Esophagus muscularis mucosa (tissue), 4 donors: ENCODE results near the gene MTA2. TPM values are rescaled to one million over a fixed set of nuclear protein-coding genes. Genes with fewer than 3 reads are reported as not detected.
"Not testable (repeated sequence)": the region's sequence is repeated elsewhere in the genome, so short reads cannot be mapped to it uniquely, and the experiment has no call there.

ENCODE experiments used
- DNase-seq: peaks from one replicate; pipeline ENCODE4 v3.0.0-alpha.2; 2017; ENCODE audit errors: extremely low spot score
- H3K27ac ChIP-seq, 4 donors: fragments of 200-600 bp; sonication (generic); replicated peaks in 1 of 4; 1 replicate in 3 of 4; 2 replicates in 1 of 4; pipeline ENCODE4 v1.5.1; 2016 to 2019; ENCODE audit warnings: mild to moderate bottlenecking in 1 of 4
- H3K27me3 ChIP-seq, 4 donors: fragments of 200-600 bp; sonication (generic); one replicate each; pipeline versions ENCODE4 v1.5.1 to v1.6.0; 2016 to 2019
- H3K36me3 ChIP-seq, 4 donors: fragments of 200-600 bp; sonication (generic); one replicate each; pipeline ENCODE4 v1.5.1; 2016 to 2019
- H3K4me1 ChIP-seq, 4 donors: fragments of 200-600 bp; sonication (generic); one replicate each; pipeline ENCODE4 v1.5.1; 2016 to 2019
- H3K4me3 ChIP-seq, 4 donors: fragments of 200-600 bp; sonication (generic); 1 replicate in 2 of 4; 2 replicates in 2 of 4; pipeline ENCODE4 v1.5.1; 2016 to 2019; ENCODE audit warnings: mild to moderate bottlenecking in 4 of 4, moderate library complexity in 1 of 4
- H3K9me3 ChIP-seq, 4 donors: fragments of 200-600 bp; sonication (generic); 1 replicate in 3 of 4; 2 replicates in 1 of 4; pipeline ENCODE4 v1.5.1; 2016 to 2019
- EP300 ChIP-seq: sonication (generic); formaldehyde crosslinking; IDR thresholded peaks from one replicate; pipeline ENCODE4 v1.6.1; 2017; ENCODE audit warnings: antibody characterized with exemption
- POLR2A ChIP-seq: fragments of 450-650 bp; IDR thresholded peaks from one replicate; pipeline ENCODE4 v1.6.1; 2017; ENCODE audit warnings: antibody characterized with exemption, moderate library complexity, mild to moderate bottlenecking, low read depth
- POLR2AphosphoS5 ChIP-seq, 2 donors: sonication (generic); formaldehyde crosslinking; IDR thresholded peaks; one replicate each; pipeline ENCODE4 v1.6.1; 2017; ENCODE audit warnings: antibody characterized with exemption in 2 of 2
- WGBS: methylation state at CpG from one replicate; pipeline ENCODE4 v1.1.5; 2018; 5-methylcytosine and 5-hydroxymethylcytosine counted together
- intact Hi-C: fragments of 100-400 bp; cut with DNase I; formaldehyde crosslinking; loops from one replicate; pipeline ENCODE4 v1.15.1; 2023
- total RNA-seq, 4 donors: library from RNA; depleted of rRNA; stranded (reverse); fragments of >200 nt; gene quantifications; one replicate each; pipeline versions ENCODE4 v1.1.0 to v1.2.1, GENCODE V29; 2016
- TF ChIP-seq, protein P1 (sequence below), 3 experiments: fragments of 200-600 bp in 2 of 3; fragments of 450-650 bp in 1 of 3; sonication (generic) in 2 of 3; IDR thresholded peaks; one replicate each; pipeline ENCODE4 v1.5.1; 2017 to 2019; ENCODE audit warnings: antibody characterized with exemption in 3 of 3, mild to moderate bottlenecking in 2 of 3, moderate library complexity in 1 of 3

Gene MTA2
- total RNA-seq: 10 to 100 TPM; 60.2 to 91.4 (median 88.3) TPM

- no peak for TF ChIP-seq EP300
- TF ChIP-seq, protein P1, sequence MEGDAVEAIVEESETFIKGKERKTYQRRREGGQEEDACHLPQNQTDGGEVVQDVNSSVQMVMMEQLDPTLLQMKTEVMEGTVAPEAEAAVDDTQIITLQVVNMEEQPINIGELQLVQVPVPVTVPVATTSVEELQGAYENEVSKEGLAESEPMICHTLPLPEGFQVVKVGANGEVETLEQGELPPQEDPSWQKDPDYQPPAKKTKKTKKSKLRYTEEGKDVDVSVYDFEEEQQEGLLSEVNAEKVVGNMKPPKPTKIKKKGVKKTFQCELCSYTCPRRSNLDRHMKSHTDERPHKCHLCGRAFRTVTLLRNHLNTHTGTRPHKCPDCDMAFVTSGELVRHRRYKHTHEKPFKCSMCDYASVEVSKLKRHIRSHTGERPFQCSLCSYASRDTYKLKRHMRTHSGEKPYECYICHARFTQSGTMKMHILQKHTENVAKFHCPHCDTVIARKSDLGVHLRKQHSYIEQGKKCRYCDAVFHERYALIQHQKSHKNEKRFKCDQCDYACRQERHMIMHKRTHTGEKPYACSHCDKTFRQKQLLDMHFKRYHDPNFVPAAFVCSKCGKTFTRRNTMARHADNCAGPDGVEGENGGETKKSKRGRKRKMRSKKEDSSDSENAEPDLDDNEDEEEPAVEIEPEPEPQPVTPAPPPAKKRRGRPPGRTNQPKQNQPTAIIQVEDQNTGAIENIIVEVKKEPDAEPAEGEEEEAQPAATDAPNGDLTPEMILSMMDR (IDR thresholded peaks at IDR 0.05): no peak
- peak; percentile 16 for TF ChIP-seq POLR2A
- peak; percentile 80 to 84 for TF ChIP-seq POLR2AphosphoS5 (IDR thresholded peaks at IDR 0.05)
- no peaks in the 10 kb centered on the region for H3K27me3 ChIP-seq
- peaks cover 32 to 48% (median 47%) of the 10 kb centered on the region in 4 donors for H3K36me3 ChIP-seq
- H3K4me1 ChIP-seq: peaks cover 33 to 66% (median 42%) of the 10 kb centered on the region in 4 donors
- peak within 1 kb of the TSS; percentile 67 to 100 (median 94) for H3K4me3 ChIP-seq
- peak; percentile 99 for DNase-seq
- peak within 1 kb of the TSS; percentile 90 to 99 (median 98) for H3K27ac ChIP-seq
- intact Hi-C loops: no loop called here
- H3K9me3 ChIP-seq: no peaks in the 10 kb centered on the region
- 0% methylated on average over 30 of the region's 83 CpGs for WGBS
These were observed at the start of gene MTA2 for GRCh38 chr11:62601372-62602140. TSS of gene MTA2 (minus strand) at chr11:62601865. CDS start at chr11:62601450, 415 bp downstream.

DNA sequence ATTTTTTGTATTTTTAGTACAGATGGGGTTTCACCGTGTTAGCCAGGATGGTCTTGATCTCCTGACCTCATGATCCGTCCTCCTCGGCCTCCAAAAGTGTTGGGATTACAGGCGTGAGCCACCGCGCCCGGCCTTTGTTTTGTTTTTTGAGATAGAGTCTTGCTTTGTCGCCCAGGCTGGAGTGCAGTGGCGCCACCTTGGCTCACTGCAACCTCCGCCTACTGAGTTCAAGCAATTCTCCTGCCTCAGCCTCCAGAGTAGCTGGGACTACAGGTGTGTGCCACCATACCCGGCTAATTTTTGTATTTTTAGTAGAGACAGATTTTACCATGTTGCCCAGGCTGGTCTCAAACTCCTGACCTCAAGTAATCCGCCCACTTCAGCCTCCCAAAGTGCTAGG, 48.6 kb upstream of the MTA2 start:
- 96% methylated on average over 12 of the region's 12 CpGs for WGBS
- H3K9me3 ChIP-seq, H3K27ac ChIP-seq, H3K4me3 ChIP-seq, H3K27me3 ChIP-seq, intact Hi-C loops, DNase-seq: not testable (repeated sequence)
- Histone ChIP-seq H3K4me1 (peaks cover 30 to 46% (median 38%) of the 10 kb centered on the region in 4 donors), H3K36me3 (peaks cover 13 to 29% (median 27%) of the 10 kb centered on the region in 4 donors)

GRCh38 chr11:62649486-62649885, 47.8 kb upstream of the MTA2 start:
- DNase-seq: no peak
- TF ChIP-seq POLR2A: no peak
- no peak for TF ChIP-seq POLR2AphosphoS5 (IDR thresholded peaks at IDR 0.05)
- TF ChIP-seq, protein P1 (IDR thresholded peaks at IDR 0.05): no peak
- TF ChIP-seq EP300: no peak
- intact Hi-C loops: no loop called here
- no peak overlapping the region for H3K27ac ChIP-seq
- H3K9me3 ChIP-seq: no peaks in the 10 kb centered on the region
- peaks cover 13 to 30% (median 28%) of the 10 kb centered on the region in 4 donors for H3K36me3 ChIP-seq
- no peaks in the 10 kb centered on the region for H3K27me3 ChIP-seq
- no peak overlapping the region for H3K4me3 ChIP-seq
- peaks cover 38 to 54% (median 46%) of the 10 kb centered on the region in 4 donors for H3K4me1 ChIP-seq
- 91% methylated on average over 11 of the region's 11 CpGs for WGBS

DNA sequence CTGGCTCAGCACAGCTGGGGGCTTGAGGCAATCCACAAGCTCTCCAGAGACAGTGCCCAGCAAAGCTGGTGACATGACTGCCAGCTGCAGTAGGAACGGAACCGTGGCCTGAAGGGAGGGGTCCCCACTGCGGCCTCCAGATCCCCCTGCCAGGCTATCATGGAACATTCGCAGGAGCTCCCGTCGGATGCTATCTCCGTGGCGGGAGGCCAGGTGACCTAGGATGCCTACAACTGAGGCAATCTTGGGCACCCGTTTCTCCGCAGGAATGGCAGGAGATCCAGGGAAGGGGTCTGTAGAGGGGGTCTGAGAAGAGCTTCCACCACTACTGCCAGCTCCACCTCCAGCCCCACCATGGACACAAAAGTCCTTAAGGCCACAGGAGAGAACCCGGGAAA, 47.3 kb upstream of the MTA2 start:
- peaks cover 18 to 35% (median 33%) of the 10 kb centered on the region in 4 donors for H3K36me3 ChIP-seq
- H3K27ac ChIP-seq: no peak overlapping the region
- no peaks in the 10 kb centered on the region for H3K27me3 ChIP-seq
- TF ChIP-seq POLR2AphosphoS5 (IDR thresholded peaks at IDR 0.05) (no peak), EP300 (no peak), POLR2A (no peak)
- TF ChIP-seq, protein P1 (IDR thresholded peaks at IDR 0.05): no peak
- H3K4me3 ChIP-seq: no peak overlapping the region
- WGBS: 89% methylated on average over 6 of the region's 11 CpGs
- no peaks in the 10 kb centered on the region for H3K9me3 ChIP-seq
- peaks cover 41 to 59% (median 48%) of the 10 kb centered on the region in 4 donors for H3K4me1 ChIP-seq
- DNase-seq: no peak
- intact Hi-C loops: no loop called here

DNA sequence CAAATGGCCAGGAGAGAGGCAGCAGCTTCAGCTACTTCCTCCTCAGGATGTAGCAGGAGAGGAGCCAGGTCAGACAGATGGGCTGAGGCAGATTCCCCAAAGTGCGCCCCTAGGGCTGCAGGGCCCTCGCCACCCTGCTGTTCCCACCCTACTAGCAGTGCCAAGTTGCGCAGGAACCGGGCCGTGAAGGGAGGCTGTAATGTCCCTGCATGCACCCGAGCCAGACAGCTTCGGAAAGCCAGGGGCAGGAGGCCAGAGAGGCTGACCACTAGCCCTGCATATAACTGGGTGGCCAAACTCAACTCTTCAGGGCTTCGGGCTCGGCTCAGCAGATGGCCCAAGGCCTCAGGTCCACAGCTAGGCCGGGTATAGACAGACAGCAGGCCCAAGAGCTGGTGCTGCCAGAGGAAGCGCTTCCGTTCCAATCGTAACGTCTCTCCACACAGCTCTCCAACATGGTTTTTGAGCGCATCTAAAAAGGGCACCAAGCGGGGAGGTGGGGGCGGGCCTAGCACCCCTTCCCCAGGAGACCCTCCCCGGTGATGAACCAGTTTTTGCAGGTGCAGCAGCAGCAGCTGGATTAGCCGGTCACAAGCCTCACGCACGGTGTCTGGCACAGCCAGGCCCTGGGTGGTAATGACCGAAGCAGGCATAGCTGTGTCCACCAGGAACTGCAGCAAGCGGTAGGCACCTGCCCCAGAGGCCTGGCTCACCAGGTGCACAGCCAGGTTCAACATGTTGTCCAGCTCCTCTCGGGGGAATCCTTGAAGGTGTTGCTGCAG, 46.7 kb upstream of the MTA2 start:
- no peaks in the 10 kb centered on the region for H3K27me3 ChIP-seq
- peaks cover 20 to 41% (median 39%) of the 10 kb centered on the region in 4 donors for H3K36me3 ChIP-seq
- DNase-seq: no peak
- no peaks in the 10 kb centered on the region for H3K9me3 ChIP-seq
- H3K4me3 ChIP-seq: no peak overlapping the region
- peak overlapping the region in 1 of 4 donors; percentile 92 for H3K27ac ChIP-seq
- intact Hi-C loops: no loop called here
- peaks cover 41 to 62% (median 49%) of the 10 kb centered on the region in 4 donors for H3K4me1 ChIP-seq
- TF ChIP-seq POLR2AphosphoS5 (IDR thresholded peaks at IDR 0.05) (no peak), POLR2A (no peak), EP300 (no peak)
- TF ChIP-seq, protein P1 (IDR thresholded peaks at IDR 0.05): no peak
- WGBS: 95% methylated on average over 13 of the region's 24 CpGs
